Globus pallidus (tissue), 1 donor: ENCODE data around the gene RAC3.

ENCODE experiments used
- DNase-seq: peaks from one replicate; pipeline ENCODE4 v3.0.0-alpha.2; 2015; ENCODE audit warnings: low spot score

RAC3 gene

GRCh38 chr17:82041144-82041814 is 9.8 kb downstream of the RAC3 start:
- DNase-seq = no peak

GRCh38 chr17:82042649-82043048 is 11.2 kb downstream of the RAC3 start:
- DNase-seq = no peak

GRCh38 chr17:82043507-82043906 is 12.0 kb downstream of the RAC3 start:
- DNase-seq = no peak

- DNase-seq = no peak
Measured at GRCh38 chr17:82045936-82046484, 14.5 kb downstream of the RAC3 start.

- DNase-seq = no peak
Measured at GRCh38 chr17:82046903-82047302, 15.4 kb downstream of the RAC3 start.

- DNase-seq = no peak
Measured at GRCh38 chr17:82047379-82047778, 15.9 kb downstream of the RAC3 start.

- DNase-seq = no peak
Measured at GRCh38 chr17:82047914-82048570, 16.6 kb downstream of the RAC3 start.

- DNase-seq = no peak
Measured at GRCh38 chr17:82048571-82048971, 17.1 kb downstream of the RAC3 start.

GRCh38 chr17:82049106-82049505 is 17.6 kb downstream of the RAC3 start:
- no peak for DNase-seq

GRCh38 chr17:82049521-82049971 is 18.1 kb downstream of the RAC3 start:
- no peak for DNase-seq

- no peak for DNase-seq
Measured at GRCh38 chr17:82050152-82050760, 18.8 kb downstream of the RAC3 start.

- DNase-seq = no peak
Measured at GRCh38 chr17:82050761-82051641, 19.5 kb downstream of the RAC3 start.

- DNase-seq = peak; percentile 60
Measured at GRCh38 chr17:82051776-82052637, 20.5 kb downstream of the RAC3 start, which contains the start of the genes GPS1 and RFNG. Gene GPS1, plus strand, starts transcription at chr17:82051898. Its CDS starts 34 bp downstream, at chr17:82051932. Gene RFNG, minus strand, starts transcription at chr17:82051811. Its CDS starts 45 bp downstream, at chr17:82051766.

GRCh38 chr17:82052638-82053059 is 21.2 kb downstream of the RAC3 start:
- DNase-seq = no peak

GRCh38 chr17:82053130-82053529 is 21.7 kb downstream of the RAC3 start:
- no peak for DNase-seq

GRCh38 chr17:82053556-82054263 is 22.2 kb downstream of the RAC3 start:
- no peak for DNase-seq

- DNase-seq = no peak
Measured at GRCh38 chr17:82054351-82055022, 23.0 kb downstream of the RAC3 start.

GRCh38 chr17:82055023-82055964 is 23.8 kb downstream of the RAC3 start:
- no peak for DNase-seq
